Measurements from ENCODE around the gene NSD2.

- TF ChIP-seq, protein P1, sequence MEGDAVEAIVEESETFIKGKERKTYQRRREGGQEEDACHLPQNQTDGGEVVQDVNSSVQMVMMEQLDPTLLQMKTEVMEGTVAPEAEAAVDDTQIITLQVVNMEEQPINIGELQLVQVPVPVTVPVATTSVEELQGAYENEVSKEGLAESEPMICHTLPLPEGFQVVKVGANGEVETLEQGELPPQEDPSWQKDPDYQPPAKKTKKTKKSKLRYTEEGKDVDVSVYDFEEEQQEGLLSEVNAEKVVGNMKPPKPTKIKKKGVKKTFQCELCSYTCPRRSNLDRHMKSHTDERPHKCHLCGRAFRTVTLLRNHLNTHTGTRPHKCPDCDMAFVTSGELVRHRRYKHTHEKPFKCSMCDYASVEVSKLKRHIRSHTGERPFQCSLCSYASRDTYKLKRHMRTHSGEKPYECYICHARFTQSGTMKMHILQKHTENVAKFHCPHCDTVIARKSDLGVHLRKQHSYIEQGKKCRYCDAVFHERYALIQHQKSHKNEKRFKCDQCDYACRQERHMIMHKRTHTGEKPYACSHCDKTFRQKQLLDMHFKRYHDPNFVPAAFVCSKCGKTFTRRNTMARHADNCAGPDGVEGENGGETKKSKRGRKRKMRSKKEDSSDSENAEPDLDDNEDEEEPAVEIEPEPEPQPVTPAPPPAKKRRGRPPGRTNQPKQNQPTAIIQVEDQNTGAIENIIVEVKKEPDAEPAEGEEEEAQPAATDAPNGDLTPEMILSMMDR (IDR thresholded peaks at IDR 0.05; ENCODE audit: low read depth, low read length, missing input control) = no peak
- TF ChIP-seq TAF1 (conservative IDR thresholded peaks at IDR 0.05) (no peak), SP1 (IDR thresholded peaks at IDR 0.05) (no peak), MAX (IDR thresholded peaks at IDR 0.05) (no peak), YY1 (IDR thresholded peaks at IDR 0.05) (no peak)
Measured at GRCh38 chr4:1984406-1985191, 113.4 kb downstream of the NSD2 start.

Measured in liver (tissue), 3 donors.